ENCODE measurements around the gene BMP8A.

The BMP8A gene

DNA sequence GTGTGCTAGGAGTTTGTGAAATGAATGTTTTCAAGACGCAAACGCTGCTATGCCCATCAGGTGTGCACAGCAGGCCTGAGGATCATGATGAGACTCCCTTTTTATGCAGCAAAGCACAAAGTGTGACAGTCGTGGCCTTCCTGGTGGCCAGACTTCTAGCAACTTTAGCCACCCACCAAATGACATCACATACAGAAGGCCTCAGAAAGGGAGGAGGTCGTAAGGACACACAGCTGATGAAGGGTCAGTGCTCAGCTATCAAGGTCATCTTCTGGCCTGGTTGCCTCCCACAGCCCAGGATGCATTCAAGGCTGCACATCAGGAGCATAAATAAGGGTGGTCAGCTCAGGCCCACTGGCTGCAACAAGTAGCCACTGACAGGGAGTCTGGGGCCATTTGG is 36.6 kb downstream of the BMP8A start:
- TF ChIP-seq ZFX (IDR thresholded peaks at IDR 0.05; ENCODE audit: borderline replicate concordance): no peak
- TF ChIP-seq, protein P1, sequence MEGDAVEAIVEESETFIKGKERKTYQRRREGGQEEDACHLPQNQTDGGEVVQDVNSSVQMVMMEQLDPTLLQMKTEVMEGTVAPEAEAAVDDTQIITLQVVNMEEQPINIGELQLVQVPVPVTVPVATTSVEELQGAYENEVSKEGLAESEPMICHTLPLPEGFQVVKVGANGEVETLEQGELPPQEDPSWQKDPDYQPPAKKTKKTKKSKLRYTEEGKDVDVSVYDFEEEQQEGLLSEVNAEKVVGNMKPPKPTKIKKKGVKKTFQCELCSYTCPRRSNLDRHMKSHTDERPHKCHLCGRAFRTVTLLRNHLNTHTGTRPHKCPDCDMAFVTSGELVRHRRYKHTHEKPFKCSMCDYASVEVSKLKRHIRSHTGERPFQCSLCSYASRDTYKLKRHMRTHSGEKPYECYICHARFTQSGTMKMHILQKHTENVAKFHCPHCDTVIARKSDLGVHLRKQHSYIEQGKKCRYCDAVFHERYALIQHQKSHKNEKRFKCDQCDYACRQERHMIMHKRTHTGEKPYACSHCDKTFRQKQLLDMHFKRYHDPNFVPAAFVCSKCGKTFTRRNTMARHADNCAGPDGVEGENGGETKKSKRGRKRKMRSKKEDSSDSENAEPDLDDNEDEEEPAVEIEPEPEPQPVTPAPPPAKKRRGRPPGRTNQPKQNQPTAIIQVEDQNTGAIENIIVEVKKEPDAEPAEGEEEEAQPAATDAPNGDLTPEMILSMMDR (IDR thresholded peaks at IDR 0.05): no peak
- no peak overlapping the region for H3K27ac ChIP-seq

DNA sequence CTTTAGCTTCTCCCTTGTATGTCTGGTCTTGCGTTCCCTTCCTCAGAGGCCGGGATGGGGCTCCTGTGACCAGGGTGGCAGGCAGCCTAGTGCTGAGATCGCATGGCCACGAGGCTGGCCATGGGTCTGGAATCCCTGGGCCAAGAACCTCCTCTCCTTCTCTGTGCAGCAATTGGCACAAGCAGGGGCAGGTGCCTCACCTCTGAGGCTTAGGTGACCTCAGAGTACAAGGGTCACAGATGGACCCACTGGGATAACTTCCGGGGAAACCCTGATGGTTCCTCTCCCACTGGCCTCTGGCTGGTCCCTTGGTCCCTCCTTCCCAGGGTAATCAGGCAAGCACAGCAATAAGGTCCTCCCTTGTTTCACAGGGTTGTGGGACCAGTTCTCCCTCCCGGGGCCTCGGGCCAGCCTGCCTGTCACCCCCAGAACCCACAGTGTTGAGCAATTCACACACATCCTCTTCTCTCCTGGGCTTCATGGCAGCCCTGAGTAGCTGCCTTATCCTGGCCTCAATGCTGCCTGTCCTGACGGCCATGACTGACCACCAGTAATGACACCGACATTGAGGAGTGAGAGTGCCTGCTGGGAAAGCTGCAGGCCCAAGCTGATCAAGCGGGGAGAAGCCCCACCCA is 38.6 kb downstream of the BMP8A start:
- no peak overlapping the region for H3K27ac ChIP-seq
- no peak for TF ChIP-seq ZFX (IDR thresholded peaks at IDR 0.05; ENCODE audit: borderline replicate concordance)
- TF ChIP-seq, protein P1 (IDR thresholded peaks at IDR 0.05): no peak

DNA sequence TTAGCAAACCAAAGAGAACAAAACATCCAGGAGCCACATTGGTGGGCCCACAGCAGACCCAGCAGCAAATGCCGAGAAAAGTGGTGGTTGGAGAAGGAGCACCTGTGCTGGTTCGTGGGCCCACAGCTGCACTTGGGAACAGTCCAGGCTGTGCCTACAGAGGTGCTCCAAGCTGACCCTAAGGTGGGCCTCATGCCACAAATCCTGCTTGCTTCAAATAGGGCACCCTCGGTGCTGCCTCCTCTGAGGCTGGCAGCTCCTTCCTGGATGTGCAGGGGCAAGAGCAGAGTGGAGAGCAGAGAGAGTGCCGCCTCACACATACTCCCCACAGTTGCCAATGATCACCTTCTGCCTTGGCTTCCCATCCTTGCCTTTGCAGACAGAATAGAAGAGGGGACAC is 40.1 kb downstream of the BMP8A start:
- no peak overlapping the region for H3K27ac ChIP-seq
- TF ChIP-seq, protein P1 (IDR thresholded peaks at IDR 0.05): no peak
- no peak for TF ChIP-seq ZFX (IDR thresholded peaks at IDR 0.05; ENCODE audit: borderline replicate concordance)

DNA sequence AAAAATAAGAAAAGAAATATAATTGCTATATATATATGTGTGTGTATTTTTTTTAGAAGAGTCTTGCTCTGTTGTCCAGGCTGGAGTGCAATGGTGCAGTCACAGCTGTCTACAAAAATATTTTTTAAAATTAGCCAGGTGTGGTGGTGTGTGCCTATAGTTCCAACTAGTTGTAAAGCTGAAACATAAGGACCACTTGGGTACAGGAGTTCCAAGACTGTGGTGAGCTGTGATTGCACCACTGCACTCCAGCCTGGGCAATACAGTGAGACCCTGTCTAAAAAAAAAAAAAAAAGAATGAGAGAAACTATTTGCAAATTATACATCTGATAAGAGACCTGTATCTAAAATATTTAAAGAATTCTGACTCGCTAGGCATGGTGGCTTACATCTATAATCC is 42.0 kb downstream of the BMP8A start:
- TF ChIP-seq, protein P1 (IDR thresholded peaks at IDR 0.05): no peak
- no peak for TF ChIP-seq ZFX (IDR thresholded peaks at IDR 0.05; ENCODE audit: borderline replicate concordance)
- no peak overlapping the region for H3K27ac ChIP-seq

DNA sequence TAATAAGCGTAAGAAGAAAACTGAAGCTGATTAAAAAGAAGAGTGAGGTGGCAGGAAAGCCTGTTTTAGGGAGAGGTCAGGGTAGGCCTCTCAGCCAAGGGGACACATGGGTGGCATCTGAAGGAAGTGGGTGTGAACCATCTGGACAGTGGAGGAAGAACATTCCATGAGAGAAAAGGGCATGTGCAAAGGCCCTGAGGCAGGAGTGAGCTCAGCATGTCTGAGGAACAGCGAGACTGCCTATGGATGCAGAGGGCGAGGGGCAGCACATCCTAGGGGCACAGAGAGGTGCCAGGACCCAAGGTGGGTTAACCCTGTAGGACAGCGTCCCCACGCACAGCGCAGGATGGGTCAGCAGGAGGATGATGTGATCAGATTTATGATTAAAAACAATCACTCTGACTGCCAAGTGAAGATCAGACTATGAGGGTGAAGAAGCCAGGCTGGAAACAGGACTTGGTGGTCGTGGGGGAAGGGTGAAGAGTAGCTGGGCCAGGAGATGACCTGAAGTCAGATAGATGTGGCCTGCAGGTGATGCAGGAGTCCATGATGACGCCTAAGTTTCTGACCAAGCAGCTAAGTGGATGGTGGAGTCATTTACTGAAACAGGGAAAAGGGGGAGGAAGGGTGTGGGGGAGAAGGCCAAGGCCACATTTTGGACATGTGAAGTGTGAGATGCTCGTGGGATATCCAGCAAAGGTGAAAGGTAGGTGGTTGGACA is 47.3 kb downstream of the BMP8A start:
- TF ChIP-seq ZFX (IDR thresholded peaks at IDR 0.05; ENCODE audit: borderline replicate concordance): no peak
- TF ChIP-seq, protein P1 (IDR thresholded peaks at IDR 0.05): no peak
- H3K27ac ChIP-seq: no peak overlapping the region

DNA sequence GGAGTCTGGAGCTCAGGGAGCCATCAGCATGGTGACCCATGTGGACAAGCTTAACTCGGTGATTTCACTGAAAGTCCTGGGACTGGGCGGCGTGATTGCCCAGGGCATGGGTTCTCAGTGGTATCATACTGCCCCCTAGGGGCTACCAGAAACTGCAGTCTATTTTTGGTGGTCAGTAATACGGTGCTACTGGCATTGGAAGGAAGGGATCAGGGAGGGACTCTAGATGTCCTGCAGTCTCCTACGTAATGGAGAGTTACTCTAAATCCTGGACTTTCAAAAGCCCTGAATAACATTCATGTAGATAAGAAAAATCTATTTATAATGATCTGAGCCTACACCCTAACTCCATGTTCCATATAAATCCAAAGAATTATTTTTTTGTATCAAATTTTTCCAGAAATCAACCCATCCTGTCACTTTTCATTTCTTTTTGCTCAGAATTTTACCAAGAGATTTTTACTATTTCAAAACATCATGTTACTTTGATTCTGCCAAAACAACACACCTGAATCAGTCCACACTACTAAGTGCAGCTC is 47.9 kb downstream of the BMP8A start:
- TF ChIP-seq, protein P1 (IDR thresholded peaks at IDR 0.05): peak; percentile 93
- TF ChIP-seq ZFX (IDR thresholded peaks at IDR 0.05; ENCODE audit: borderline replicate concordance): no peak
- H3K27ac ChIP-seq: no peak overlapping the region

DNA sequence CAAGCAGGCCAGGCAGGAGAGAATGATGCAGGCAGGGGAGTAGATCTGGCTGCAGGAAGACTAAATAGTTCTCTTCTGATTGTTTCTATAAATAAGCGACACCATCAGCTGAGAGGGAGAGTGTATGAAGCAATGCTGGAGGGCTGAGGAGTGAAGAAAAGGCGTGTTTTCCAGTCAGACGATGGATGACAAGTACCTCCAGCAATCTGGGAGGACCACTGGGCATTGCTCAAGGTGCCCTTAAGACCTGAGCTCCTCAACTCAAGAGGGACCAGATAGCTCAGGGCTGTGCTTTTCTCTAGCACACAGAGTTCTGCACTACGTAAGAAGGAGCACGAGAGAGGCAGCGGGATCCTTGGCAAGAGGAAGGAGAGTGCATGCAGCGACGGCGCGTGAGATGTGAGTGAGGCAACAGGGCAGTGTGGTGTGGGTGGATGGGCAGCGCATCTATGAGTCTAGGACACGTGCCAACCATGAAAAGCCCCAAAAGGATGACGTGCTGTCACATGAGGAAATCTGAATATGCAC is 49.1 kb downstream of the BMP8A start:
- no peak overlapping the region for H3K27ac ChIP-seq
- TF ChIP-seq, protein P1 (IDR thresholded peaks at IDR 0.05): no peak
- no peak for TF ChIP-seq ZFX (IDR thresholded peaks at IDR 0.05; ENCODE audit: borderline replicate concordance)

Data from 22Rv1 (cell line).